ENCODE data around the gene SMARCAD1.
"Not testable (repeated sequence)": the region's sequence is repeated elsewhere in the genome, so short reads cannot be mapped to it uniquely, and the experiment has no call there.

SMARCAD1 gene

DNA sequence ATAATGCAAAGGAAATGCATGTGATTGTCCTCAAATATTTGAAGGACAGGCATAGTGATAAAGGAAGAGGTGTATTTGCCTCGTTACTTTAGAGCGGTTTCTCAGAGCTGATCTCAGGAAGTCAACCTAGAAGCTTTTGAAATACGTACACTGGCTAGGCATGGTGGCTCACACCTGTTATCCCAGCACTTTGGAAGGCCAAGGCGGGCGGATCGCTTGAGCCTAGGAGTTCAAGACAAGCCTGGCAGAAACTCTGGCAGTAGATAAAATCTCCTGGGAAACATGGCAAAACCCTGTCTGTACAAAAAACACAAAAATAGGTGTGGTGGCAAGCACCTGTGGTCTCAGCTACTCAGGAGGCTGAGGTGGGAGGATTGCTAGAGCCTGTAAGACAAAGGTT, 24.9 kb downstream of the SMARCAD1 start:
- no peak for DNase-seq (ENCODE audit: low read depth)

DNA sequence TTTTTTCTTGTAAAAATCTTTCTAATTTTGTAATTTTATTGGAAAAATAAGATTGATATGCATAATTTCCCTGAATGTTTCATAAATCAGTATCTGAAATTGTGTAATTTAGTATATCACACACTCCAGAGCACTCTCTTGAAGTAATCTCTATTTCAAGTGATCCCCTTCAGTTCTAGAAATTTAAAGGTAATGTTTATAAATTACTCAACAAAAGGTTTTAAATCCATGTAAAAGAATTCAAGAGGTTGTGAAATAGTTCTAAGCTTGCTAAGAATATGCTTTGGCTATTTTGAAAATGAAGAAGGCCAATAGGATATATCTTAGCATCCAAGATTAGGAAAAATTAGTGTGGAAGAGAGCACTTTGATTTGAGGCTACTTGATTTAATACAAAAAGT, 28.2 kb downstream of the SMARCAD1 start:
- no peak for DNase-seq (ENCODE audit: low read depth)

DNA sequence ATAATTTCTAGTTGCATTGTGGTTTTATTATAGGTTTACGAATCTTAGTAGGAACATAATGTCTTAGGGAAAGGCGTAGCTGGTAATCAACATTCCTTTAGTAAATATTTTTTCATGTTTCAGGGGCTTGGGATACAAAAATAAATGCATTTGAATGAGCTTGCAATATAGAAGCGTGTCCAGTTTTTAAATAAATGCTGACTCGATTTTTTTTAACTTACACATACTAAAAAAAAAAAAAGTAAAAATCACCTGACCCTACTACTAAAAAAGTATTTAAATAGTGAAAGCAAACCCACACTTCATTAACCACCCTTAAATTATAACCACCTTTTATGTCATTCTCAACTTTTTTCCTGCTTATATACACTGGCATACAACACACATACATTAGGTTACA, 29.6 kb downstream of the SMARCAD1 start:
- DNase-seq (ENCODE audit: low read depth): no peak

DNA sequence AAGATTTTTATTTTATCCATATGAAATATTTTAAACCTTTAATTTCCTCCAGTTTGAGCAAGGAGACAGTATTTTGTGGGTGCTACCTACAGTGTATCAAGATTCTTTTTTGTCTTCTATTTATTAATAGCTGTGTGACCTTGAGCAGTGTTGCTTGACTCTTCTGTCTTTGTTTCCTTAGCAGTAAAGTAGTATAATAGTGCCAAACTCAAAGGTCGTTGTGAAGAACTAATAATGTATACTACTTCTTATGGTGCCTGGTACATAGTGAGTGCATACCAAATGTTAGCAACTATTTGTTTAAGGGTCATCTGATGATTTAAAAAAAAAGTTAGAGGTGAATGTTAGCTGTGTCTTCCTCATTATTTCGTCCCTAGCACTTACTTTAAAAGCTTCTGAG, 30.5 kb downstream of the SMARCAD1 start:
- no peak for DNase-seq (ENCODE audit: low read depth)

DNA sequence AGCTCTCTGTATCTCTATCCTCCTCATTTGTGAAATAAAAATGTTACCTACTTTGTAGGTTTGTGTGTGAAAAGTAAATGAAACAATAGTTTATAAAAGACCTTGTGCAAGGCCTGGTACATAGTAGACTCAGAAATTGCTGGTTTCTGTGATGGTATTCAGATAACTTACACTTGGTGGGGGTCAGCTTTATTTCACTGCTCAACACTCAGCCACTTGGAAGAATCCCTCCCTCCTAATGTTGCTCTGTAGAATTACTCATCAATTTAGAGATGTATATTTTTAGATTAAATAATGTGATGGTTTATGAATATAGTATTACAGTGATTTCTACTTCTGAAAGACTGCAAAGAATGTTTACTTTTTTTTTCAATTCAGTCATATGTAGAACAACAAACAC, 32.7 kb downstream of the SMARCAD1 start:
- no peak for DNase-seq (ENCODE audit: low read depth)

DNA sequence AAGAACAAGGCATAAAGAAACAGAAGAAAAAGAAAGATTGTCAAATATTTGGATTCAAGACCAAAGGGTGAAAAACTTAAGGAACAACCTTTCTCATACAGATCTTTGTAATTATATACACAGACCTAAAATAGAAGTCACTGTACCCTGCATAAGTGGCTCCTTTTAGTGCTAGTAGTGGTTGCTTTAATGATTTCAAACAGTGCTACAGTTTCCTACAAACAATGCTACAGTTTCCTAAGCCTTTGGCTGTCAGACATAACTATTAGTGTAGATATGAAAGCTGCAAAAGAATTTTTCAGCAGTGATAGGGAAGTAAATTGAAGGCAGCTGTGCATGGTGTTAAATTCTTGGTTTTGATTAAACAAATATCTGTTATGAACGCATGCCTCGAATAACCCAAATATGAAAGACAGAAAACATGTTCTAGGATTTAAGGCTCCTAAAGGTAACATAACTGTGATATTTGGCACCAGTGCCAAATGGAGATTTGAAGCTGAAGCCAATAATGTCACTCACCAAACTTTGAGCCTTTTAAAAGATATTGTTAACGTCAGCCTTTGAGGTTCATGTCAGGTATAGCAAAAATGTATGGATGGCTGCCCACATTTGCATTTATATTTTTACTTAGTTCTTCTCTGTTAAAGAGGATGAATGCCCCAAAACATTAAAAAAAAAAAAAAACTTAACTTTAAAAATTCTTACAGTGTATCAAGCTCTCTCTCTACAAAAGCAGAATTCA, 36.6 kb downstream of the SMARCAD1 start:
- no peak for DNase-seq (ENCODE audit: low read depth)

DNA sequence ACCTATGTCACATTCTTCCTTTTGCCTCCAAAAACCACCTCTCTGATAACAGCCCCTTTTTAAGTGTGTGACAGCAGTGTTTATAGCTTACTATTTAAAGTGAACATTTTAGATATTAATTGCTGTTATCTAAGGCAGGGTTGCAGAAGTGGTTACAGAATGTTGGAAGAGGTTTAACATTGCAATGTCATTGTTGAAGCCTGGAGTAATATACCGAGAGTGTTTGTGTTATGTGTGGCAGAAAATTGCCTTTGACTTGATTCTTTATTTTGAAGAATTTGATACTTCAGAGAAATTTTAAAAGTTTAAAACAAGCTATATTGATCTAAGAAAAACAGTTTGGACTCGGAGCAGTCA, 37.1 kb downstream of the SMARCAD1 start:
- no peak for DNase-seq (ENCODE audit: low read depth)

DNA sequence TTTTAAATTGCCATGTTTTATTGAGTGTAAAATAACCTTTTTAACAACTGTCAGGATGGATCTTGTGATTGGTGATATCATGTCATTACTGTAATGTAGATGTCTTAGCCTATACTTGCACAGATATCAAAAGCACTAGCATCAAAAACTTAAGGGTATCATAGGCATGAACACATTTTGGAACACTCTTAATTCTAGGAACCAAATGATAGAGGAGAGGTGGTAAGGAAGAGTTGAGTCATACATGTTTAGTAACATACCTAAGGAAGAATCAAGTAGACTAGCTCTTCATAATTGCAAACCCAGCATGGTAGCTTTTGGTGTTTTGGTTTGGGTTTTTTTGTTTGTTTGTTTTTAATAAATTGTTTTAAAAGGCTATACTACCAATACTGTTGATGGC, 43.4 kb downstream of the SMARCAD1 start:
- no peak for DNase-seq (ENCODE audit: low read depth)

DNA sequence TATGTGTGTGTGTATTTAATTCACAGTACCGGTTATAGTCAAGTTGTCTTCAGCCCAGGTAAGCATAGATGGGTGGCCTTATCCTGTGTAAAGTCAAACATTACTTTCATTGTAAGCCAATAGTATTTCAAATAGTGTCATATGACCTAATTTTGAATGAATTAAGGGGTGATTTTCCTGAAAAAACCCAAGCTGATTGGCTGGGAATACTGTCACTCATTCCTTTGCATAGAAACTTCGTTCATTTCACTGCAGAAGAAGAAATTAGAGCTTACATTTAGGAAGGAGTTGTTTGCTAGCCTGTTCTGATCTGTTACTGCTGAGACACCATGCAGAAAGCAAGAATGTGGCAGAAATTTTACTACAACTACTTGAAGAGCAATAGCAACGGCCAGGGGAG, 45.4 kb downstream of the SMARCAD1 start:
- no peak for DNase-seq (ENCODE audit: low read depth)

DNA sequence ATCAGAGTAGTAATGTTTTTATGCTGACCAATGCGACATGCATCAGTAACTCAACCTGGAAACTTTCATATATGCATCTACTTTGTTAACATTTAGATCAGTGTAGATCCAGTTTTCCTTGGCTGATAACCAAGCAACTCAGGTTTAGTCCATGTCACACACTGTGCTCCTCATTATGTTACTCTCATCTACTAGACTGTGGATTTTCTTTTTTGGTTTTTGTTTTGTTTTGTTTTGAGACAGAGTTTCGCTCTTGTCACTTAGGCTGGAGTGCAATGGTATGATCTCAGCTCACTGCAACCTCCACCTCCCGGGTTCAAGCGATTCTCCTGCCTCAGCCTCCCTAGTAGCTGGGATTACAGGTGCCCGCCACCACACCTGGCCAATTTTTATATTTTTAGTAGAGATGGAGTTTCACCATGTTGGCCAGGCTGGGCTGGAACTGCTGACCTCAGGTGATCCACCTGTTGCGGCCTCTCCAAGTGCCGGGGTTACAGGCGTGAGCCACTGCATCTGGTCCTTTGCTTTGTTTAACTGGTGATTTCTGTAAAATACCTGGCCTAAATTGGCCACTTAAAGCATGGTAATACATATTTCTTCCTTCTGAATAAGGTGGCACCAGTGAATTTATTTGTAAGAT, 48.6 kb downstream of the SMARCAD1 start:
- no peak for DNase-seq (ENCODE audit: low read depth)

DNA sequence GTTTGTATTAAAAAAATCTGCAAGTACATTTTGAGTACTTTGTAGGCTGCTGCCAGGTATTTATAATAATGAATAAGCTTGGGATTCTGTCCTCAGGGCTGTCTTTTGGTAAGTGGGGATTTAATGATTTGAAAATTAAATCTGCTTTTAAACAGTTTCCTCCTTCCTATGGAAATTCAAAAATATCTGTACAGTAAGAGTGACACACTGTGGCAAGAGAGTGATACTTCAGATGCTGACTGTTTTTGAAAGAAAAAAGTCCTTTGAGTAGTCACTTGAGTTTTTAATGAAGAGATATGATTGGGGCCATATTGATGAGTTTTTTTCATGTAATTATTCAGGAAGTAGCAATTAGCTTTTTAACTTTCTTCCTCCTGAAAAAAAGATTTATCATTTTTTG, 49.2 kb downstream of the SMARCAD1 start:
- no peak for DNase-seq (ENCODE audit: low read depth)

DNA sequence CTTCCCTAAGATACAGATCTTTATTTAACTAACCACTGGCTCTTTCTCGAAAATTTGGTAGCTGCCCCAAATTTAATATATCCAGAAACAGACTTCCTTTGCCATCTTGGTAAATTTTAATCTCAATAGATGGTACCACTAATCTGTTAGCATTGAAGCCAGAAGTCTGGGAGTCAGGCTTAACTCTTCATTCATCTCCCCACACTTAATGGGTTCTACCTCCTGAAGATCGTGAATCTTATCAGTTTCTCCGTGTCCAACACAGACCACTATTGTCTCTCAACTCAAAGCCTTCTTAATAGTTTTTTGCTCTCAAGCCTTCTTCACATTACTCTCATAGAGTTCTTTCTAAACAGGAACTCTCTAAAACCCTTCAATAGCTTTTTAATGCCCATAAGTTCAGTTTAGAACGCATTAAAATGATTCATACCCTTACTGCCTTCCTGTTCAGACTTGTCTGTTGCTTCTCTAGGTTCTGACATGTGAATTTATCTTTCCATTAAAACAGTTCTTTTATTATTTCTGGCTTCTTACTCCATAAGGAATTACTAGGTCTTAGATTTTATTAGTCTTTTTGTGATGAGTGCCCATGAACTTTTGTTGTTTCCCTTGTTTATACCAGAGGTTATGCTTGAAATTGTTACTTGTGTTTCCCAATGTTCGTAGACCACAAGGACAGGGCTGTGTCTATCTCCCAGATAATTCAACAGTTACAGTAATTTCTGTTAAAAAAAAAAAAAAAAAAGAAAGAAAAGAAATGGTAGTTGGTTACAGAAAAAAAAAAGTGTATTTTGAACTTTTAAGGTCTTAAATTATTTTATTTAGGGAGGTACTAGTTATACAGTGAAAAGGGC, 54.7 kb downstream of the SMARCAD1 start:
- DNase-seq (ENCODE audit: low read depth): no peak

DNA sequence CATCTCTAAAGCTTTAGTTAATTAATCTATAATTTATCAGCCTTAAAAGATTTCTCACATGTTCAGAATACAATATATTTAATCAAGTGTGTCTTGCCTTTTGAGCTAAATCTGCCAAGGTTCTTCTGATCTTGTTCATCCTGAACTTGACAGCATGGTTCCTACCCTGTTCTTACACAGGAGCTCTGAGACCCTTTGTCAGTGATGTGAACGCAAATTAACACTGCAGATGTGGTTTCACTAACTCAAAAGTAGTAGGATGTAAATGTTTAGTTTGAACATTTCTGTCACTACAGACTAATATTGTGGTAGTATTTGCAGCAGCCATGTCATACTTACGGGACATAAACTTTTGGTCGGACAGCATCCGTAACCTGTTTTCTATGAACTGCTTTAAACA, 59.4 kb downstream of the SMARCAD1 start:
- DNase-seq (ENCODE audit: low read depth): no peak

DNA sequence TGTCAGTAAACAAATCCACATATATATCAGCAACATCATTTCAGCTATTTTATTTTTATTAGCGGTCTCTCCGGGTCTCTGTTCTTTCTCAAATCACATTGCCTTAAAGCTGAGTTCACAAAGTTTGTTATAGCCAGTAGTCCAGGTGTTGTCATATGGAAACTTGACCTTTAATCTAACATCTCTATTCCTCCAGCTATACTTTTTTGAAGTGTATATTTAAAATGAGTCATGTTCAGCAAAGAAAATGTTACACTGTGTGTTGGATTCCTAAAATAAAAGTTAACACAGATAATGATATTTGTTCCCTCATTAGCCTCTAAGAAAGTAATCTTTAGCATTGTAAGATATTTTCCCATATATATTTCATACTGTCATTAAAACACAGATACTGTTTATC, 63.6 kb downstream of the SMARCAD1 start:
- DNase-seq (ENCODE audit: low read depth): no peak

DNA sequence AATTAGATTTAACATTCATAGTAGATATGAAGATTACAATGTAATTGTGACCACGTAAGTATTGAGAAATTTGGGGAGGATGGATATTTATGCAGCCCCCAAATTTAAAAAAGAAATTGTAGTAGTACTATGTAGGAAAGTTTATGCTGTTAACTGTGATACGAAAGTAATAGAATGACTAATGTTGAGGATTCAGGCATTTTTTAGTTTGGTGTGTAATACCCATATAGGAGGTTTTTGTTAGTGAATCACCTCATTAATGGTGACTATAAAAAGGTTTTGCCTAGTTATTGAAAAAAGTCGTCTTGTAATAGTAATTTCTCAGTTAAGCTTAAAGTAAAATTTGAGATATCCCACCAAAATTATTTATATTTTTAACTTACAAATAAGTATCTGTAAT, 67.2 kb downstream of the SMARCAD1 start:
- peak; percentile 19 for DNase-seq (ENCODE audit: low read depth)

DNA sequence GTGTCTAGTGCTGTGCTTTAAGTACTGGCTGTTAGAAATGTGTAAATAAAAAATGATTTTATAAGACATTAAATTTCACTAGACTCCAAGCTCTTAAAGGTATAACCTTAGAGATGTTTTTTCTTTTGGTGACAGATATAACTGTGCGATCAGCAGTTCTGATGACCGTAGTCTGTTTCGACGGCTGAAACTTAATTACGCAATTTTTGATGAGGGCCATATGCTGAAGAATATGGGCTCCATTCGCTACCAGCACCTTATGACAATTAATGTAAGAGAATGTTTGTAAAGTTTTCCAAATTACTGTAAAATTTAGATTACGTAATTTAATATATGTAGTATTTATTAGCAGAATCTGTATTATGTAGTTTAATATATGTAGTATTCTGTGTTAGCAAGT, 68.5 kb downstream of the SMARCAD1 start:
- no peak for DNase-seq (ENCODE audit: low read depth)

DNA sequence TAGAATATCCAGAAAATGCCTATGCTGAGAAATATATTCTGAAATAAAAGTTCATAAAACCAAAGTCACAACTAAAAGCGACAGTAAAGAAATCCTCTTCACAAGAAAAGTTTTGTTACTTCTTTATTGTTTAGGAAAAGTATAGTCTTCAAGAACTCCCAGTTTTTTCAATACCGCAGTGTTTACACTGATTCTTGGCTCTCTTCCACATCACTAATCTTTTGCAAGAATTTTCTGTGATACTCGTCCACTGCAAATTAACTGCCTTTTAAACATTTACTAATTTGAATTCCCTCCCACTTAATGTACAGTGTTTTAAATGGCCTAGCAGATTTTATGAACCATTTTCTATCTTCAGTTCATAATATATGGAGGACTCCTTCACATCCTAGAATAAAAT, 69.9 kb downstream of the SMARCAD1 start:
- DNase-seq (ENCODE audit: low read depth): no peak

DNA sequence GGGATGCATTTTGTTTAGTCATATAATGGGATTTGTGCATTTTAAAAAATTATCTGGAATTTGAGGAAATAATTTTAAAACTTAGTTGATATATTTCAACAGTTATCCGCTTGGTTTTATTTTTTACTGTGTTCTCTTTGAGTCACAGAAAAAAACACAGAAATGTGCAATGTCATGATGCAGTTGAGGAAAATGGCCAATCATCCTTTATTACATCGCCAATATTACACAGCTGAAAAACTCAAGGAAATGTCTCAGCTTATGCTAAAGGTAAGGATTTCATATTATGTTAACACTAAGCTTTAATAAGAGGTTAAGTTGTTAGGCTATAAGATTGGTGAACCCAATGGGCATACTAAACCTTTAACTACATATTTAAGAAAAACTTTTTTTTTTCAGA, 71.1 kb downstream of the SMARCAD1 start:
- DNase-seq (ENCODE audit: low read depth): no peak

DNA sequence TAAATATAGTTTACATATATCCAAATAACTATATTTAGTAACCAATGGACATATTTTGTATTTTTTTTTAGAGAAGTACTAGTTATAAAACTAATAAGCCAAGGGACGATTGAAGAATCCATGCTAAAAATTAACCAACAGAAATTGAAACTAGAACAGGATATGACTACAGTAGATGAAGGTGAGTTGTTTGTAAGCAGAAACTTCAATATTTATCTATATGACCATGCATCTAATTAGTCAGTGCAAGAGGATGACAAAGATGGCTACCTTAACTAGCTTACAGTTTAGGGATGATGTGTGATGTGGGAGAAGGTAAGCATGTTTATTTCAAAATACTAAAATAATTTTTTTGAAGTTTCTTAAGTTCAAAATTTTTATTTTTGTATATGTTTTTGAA, 77.2 kb downstream of the SMARCAD1 start:
- DNase-seq (ENCODE audit: low read depth): no peak

DNA sequence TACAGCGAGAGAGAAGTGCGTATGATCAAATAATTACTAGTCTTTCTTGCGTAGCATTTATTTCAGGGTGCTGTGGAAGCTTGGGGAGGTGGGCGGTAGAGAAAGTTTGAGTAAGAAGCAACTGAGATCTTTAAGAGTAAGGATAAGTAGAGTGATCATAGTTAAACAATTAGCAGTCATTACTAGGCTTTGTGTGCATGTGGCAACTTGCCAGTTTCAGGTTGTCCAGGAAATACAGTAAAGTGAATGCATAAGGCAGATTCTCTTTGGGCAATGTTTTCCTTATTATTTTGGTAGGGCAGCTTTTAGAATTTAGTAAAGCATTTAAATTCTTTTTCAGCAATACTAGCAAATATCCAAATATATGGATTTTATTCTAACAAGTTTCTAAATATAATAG, 78.0 kb downstream of the SMARCAD1 start:
- no peak for DNase-seq (ENCODE audit: low read depth)

DNA sequence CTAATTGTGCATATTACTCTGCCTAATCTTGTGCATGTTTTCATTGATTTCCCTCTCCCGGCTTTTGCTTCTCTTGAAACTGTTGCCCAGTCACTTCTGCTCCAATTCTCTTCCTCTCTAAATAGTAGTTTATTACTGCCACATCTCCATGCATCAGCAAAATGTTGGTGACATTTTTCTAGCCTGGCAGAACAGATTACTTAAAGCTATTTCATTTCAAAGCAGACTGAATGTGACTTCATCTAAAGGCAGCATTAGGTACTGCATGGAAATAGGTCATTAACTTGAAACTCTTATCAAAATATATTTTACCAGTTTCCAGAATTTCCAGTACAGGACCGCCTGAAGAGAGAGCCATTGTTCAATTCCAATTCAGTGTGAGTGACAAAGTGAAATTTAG, 82.6 kb downstream of the SMARCAD1 start:
- DNase-seq (ENCODE audit: low read depth): no peak

DNA sequence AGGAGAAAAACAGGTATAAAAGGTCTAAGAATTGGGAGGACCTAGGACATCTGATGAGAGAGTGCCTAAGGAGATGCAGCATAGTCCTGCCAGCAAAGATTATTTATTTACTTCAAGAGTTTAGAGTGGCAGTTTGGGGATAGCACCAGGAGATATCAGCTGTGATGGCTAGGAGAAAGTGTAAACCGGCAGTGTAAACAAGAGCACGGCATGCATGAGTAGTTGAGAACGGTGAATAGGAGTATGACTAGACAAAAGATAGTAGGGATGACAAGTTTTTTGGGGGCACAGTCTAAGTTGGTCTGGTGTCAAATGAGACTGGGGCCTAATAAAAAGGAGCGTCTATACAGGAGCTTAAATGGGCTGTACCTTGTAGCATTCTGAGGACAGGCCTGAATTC, 86.3 kb downstream of the SMARCAD1 start:
- not testable (repeated sequence) for DNase-seq (ENCODE audit: low read depth)

DNA sequence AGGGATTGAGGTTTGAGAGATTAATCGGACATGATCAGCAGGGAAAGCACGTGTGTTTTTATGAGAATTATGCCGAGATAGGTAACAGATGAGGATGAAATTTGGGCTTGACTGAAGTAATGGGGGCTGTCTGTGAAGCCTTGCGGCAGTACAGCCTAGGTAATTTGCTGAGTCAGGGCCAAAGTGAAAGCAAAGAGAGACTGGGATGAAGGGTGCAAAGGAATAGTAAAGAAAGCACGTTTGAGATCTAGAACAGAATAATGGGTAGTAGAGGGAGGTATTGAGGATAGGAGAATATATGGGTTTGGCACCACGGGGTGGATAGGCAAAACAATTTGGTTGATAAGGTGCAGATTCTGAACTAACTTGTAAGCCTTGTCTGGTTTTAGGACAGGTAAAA, 87.8 kb downstream of the SMARCAD1 start:
- not testable (repeated sequence) for DNase-seq (ENCODE audit: low read depth)

All from GM04503 (cell line).